HG02571 (cell line): ENCODE data around the gene KCNG2.

ENCODE experiments used
- ATAC-seq: cut with Tn5 transposase; IDR thresholded peaks from one replicate; pipeline ENCODE4 v1.9.1; 2021; ENCODE audit warnings: mild to moderate bottlenecking, moderate library complexity; ENCODE audit not compliant: unreplicated experiment

The KCNG2 gene

DNA sequence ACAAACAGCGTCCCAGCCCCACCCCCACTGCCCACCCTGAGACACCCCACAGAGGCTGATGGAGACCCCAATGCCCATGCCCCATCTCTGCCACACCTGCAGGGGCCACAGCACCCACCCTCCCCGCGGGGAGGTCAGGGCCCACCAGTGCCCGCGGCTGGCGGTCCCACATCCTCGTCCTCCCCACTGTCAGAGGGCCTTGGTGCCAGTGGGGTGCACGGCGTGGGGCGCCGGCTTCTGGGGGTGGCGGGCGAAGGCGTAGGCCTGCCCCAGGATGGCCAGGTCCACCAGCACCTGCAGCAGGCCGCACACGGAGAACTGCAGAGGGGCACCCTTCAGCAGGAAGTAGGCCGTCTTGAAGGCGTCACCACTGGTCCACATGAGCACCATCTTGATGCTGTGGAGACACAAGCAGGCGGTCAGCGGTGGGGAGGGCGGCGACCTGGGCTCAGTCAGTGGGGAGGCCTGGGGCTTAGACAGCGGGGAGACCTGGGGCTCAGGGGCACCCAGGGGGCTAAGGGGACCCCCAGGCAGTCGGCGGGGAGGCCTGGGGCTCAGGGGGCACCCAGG is 106.1 kb downstream of the KCNG2 start:
- ATAC-seq = no peak

DNA sequence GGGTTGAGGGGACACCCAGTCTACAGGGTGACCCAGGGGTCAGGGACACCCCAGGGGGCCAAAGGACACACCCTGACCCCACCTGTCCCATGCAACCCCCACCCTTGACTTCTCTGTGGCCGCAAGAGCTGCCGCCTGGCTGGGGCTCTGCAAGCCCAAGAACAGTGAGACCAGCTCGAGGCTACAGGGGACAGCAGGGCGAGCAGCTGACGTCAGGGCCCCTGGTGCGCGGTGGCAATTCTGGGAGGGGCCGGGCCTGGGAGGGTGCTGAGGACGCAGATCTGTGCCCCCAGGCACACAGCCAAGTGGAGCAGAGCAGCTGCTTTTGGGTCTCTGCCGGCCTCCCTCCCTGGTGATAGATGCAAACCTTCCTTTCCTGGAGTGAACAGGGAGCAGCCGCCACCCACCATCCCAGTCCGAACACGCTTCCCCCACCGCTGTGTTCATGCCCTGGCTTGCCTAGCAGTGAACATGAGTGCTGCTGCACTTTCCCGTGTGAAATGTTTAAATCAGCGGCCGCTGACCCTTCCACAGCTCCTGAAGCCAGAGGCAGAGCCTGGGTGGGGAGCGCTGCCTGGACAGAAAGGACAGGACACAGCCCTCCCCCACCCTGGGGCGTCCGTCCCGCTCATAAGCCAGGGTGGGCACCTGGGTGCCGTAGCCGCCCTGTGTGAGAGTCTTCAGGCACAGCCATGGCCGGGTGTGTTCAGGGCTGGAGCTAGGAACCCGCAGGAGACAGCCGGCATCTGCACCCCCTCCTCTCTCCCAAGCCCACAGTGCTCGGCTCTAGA is 106.8 kb downstream of the KCNG2 start:
- no peak for ATAC-seq

DNA sequence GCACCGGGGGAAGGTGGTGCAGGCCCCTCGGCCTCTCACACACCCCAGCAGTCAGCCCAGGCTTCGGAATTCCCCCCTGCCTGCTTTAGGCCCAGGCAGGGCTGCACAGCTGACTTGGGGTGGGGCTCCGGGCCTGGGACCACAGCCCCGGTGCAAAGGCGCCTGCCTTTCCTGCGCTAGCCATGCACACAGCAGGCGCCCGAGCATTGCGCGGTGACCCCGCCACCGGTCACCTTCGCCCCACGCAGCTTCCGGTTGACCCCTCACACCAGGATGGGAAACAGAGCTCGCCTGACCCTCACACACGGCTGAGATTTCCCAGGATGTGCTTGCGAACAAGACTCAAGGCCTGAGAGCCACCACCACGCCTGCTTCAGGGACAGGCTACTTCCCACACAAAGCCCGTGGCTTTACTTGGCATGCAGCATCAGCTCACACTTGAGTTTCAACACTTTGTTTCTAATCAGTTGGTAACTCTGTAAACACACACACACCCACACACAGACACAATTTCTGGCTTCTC is 107.7 kb downstream of the KCNG2 start:
- no peak for ATAC-seq

DNA sequence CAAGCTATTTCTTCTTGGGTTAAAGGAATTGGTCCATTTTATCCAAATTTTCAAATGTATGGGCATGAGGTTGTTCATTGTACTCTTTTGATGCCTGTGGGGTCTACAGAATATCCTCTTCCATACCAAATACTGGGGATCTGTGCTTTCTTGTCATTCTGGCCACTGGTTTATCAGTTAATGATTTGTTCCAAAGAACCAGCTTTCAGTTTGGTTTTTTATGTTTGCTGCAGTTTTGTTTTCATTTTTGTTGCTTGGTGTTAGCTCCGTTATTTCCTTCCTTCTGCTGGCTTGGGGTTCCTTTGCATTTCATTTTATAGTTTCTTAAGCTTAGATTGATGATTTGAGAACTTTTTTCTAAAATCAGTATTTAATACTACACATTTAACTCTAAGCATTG is 108.3 kb downstream of the KCNG2 start:
- ATAC-seq = no peak

DNA sequence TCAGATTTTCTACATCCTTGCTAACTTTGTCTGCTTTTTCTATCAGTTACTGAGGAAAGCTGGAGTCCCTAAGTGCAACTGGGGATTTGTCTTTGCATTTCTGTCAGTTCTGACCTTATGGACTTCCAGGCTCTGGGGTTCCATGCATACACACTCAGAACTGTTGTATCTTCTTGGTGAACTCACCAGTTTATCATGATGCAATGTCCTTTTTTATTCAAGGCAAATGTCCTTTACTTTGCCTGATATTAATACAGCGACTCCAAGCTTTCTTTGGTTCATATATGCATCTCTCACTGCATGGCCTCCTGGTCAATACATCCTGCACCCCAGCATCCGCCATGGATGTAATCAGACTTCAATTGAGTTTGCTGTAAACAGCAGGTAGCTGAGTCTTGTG is 109.0 kb downstream of the KCNG2 start:
- no peak for ATAC-seq

DNA sequence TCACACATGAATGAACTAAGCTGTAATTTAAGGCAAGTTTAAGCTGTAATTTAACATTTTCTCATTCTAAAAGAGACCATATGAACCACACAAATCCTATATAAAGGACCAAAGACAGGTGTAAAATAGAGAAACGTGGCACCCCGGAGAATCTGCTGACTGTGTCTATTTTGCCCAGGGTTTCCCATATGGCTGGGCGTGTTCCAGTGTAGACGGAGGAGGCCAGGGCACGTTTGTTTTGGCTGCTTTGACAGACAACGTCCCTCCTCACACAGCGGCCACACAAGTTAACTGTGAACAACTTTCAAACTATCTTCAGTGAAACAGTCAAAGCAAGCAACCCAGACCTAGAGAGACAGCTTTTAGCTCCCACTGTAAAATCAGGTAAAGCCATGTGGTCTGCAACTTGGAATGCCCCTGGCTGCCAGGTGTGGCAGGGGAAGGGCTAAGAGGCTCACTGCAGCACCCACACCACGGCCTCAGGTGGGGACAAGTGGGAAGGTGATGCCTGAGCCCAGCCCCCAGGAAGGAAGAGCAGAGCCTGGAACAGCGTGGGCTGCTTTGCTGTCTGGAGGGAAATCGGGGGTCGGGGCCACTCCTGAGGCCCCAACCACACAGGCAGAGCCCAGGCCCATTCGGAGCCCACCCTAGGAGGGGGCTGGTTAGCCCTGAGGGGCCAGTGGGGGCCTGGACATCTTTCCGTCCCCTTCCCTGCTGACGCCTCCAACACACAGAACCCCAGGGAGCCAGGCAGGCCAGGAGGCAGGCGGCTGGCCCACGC is 113.0 kb downstream of the KCNG2 start:
- no peak for ATAC-seq

DNA sequence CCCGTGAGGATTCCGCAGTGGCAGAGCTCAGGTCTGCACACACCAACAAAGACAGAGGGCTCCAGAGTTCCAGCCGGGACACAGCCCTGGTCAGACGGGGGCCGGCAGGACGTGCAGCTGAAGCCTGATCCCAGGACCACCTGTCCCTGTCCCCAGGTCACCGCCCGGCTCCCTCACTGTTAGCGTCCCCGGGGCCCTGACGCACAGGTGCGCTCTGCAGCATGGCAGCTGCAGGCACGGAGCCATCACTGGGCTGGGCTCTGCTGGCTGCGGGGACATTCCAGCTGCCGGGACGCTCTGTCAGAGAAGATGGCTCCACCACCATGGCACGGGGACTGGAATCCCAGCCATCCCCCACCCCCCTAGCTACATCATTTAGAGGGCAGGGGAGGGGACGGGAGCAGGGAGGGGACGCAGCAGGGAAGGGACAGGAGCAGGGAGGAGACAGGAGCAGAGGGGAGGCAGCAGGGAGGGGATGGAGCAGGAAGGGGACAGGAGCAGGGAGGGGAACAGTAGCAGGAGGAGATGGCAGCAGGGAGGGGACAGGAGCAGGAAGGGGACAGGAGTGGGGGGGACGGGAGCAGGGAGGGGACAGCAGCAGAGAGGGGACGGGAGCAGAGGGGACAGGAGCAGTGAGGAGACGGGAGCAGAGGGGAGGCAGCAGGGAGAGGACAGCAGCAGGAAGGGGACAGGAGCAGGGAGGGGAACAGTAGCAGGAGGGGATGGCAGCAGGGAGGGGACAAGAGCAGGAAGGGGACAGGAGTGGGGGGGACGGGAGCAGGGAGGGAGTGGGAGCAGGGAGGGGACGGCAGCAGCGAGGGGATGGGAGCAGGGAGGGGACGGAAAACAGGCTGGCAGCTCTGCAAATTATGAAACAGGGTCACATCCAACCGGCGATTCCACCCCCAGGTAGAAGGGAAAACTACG is 113.9 kb downstream of the KCNG2 start:
- no peak for ATAC-seq

DNA sequence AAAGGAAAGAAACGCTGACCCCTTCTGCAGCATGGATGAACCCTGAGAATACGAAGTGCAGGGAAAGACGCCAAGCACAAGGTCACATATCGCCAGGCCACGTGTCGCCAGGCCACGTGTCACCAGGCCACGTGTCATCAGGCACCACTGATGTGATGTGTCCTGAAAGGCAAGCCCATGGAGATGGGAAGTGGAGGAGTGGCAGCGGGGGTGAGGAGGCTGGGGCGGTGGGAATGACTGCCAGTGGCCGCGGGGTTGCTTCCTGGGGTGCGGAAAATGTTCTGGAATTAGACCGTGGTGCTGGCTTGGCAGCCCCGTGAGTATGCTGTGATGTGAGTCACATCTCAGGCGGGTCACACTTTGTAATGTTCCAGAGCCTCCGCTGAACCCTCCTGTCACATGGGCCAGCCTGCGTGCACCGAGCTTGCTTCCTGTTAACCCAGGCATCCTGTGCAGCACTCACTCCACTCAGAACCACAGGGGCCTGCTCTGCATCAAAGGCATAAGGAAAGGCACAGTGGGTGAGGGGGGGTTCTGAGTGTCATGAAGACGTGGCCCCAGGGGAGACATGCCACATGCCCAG is 114.8 kb downstream of the KCNG2 start:
- no peak for ATAC-seq

DNA sequence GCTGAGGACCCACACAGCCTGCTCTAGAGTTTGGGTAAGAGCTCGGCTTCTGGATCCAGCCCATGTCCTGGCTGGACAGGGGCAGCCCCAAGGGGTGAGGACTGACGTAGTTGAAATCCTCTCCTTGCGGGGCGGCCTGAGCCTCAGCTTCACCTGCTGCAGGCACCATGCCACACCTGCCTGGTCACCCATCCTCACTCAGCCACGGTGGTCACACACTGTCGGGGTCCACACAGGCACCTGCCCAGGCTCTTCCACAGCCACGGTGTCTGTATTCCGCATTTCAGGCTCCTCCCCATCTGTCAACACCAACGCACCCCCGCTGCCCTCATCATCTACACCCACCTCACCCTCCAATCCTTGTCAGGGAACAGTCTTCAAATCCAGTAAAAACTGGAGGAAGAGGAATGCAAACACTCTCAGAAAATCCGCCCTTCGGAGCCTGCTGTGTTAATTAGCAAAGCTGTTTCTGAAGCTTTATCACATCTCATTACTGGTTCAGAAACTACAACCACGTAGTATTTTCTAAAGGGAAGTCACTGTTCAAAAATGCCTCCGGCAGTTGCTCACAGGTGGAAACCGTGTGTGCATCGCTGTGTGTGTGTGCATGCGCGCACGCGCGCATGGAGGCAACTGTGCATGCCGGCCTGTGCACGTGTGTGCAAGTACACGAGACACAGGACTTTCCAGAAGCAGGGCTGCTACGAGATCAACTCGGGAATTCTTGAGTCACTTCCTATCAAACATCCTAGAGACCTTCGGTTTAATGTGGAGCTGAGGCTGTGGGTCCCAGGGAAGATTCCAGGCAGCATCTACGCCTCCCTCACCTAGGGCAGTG is 115.5 kb downstream of the KCNG2 start:
- no peak for ATAC-seq

DNA sequence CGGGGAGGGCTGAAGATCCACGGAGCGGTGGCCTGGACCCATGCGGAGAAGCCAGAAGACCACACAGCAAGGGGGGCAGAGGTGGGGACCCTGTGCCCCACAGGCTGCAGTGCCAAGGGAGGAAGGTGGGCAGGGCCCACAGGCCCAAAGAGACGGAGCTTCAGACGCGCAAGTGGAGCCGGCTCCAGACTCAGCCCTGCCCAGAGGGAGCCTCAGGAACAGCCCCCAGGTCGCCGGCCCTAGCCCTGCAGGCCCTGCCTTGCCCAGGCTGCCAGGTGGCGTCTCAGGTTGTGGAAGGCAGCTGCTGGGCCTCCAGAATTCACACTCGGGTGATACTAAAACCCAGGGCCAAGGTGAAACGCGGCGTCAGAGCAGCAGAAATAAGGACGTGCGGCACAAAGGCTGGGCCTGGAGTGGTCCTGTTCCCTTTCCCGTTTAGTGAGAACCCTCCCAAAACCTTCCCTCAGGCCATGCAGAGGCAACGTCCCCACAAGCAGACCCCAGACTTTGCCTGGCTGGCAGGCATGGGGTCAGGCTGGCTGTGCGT is 116.9 kb downstream of the KCNG2 start:
- ATAC-seq = no peak

DNA sequence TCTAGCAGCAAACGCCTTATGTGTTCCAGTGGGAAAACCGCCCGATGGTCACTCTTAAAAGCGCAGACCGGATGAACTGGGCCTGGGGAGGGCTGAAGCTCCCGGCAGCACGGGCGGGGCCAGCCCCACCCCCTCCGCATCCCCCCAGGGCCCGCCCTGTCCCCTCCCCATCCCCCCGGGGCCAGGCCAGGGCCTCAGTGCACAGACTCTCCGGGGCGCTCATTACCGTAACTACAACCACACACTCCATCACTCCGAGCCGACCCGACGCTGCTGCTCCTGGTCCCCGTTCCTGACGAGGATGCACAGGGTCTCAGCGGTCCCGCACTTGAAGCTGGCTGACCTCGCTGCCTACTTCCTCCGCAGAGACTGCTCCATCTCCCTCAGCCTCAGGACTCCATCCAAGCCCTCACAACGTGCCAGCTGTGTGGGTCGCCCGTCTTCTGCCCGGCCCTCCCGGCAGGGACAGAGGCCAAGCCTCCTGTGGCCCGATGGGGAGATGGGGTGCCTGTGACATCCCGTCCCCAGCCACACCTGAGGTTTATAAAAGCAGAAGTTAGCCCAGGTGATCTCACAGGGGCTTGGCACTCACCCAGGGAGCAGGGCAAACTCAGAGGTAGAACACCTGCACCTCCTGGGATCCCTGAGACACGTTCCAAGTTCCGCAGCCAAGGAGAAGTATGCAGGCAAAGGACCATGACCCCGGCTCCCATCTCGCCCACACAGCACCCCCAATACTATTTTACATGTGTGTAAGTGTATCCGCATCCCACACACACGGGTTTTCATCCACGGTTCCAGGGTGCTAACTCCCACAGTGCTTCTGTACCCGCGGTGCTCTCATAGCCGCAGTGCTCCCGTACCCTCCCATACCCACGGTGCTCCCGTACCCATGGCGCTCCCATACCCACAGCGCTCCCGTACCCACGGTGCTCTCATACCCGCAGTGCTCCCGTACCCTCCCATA is 117.7 kb downstream of the KCNG2 start:
- ATAC-seq = no peak

DNA sequence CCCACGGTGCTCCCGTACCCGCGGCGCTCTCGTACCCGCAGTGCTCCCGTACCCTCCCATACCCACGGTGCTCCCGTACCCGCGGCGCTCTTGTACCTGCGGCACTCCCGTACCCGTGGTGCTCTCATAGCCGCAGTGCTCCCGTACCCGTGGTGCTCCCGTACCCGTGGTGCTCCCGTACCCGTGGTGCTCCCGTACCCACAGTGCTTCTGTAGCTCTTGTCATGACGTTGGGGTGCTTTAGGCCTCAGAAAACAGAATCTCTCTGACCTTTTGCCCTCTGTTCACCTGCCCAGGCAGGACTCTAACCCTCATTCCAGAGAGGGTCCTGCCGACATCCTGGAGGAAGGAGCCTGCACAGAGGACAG is 118.4 kb downstream of the KCNG2 start:
- ATAC-seq = no peak

DNA sequence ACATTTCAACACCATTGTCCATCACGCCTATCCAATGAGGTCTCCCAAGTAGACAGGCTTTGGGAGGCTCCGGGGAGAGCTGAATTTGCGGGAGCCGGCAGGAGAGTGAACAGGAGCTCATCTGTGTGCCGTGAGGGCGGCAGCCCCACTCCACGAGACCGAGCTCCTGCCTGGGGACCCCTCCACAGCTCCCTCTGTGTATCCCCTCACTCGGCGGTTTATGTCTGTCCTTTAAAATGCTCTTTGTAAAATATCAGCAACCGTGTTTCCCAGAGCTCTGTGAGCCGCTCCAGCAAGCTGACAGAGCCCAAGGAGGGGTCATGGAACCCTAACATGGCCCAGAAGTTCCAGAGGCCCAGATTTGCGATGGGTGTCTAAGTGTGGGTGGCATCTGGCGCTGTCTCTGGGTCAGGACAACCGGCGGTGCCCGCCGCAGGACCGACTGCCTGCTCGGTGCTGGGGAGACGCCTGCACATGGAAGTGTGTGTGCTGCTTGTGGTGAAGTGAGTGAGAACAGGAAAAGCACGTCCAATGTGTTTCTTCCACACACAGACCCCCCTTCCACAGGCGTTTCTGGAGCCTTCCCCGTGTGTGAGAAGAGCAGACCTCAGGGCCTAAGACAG is 118.9 kb downstream of the KCNG2 start:
- ATAC-seq = no peak

DNA sequence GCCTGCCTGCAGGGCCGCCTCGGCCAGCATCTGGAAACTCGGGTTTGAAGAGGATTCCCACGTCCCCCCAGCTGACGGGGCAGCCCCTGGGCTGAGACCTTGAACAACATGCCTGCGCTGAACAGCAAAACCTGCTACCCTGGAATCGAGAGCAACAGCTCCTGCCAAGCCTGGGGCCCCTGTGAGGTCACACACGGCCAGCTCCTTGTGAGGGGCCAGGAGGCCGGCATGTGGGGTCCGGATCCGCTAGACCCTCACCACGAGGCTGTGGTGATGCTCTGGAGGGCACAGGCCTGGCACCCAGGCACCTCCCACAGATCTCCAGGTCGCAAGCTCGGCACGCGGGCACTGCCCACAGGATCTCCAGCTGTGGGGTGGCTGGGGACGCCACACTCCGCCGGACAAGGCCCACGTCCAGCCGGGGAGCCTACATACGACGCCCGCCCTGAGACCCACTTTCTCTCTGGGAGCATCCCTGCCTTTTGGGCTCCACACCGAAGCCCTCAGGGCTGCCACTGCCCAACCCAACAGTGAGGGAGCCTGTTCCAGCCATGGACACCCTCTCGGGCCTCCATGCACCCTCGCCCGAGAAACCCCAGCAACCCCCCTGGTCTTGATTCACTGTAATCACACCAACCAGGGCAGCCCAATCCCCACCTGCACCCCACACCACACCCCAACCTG is 119.6 kb downstream of the KCNG2 start:
- ATAC-seq = no peak

DNA sequence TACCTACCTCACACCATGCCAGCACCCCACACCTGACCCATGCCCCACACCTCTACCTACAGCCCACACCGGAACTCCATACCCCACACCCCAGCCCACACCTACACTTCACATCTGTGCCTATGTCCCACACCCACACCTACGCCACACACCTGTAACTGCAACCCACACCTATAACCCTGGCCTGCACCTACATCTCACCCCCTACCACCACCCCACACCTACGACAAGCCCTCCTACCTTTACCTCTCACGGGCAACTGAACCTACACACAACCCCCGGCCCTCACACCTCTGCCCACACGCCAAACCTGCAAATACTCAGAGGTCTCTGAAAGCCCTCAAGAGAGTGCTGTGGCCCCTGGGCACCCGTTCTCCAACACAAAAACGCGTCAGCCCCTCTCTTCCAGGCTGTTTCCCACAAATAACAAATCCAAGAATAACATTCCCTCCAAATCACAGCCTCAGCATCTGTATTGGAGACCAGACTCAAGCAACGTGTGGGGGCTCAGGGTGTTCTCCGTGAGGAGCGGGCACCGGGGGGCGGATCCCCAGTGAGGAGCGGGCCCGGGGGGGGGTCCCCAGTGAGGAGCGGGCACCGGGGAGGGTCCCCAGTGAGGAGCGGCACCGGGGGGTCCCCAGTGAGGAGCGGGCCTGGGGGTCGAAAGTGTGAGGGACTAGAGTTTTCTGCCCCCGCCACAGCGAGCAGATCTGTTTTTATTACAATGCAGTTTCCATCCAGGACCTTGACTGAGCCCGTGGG is 120.3 kb downstream of the KCNG2 start:
- ATAC-seq = no peak

DNA sequence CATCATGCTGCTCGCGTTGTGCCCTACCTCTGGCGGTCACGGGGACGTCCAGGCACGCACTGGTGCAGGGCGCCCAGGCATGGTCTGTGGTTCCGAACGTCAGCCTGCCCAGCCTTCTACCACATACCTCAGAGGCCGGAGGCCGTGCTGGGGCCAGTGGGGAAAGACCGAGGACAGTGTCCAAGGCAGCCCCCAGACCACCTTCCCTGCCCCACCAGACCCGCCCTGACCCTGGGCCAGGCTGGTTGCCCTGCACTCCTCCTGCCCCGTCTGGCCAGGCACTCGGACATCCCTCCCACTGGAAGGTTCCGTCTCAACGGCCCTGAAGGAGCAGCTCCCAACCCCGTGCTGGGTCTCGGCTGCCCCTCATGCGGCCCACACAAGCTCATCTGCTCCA is 120.9 kb downstream of the KCNG2 start:
- ATAC-seq = no peak
